ENCODE data around the gene PRG3.

Gene PRG3

DNA sequence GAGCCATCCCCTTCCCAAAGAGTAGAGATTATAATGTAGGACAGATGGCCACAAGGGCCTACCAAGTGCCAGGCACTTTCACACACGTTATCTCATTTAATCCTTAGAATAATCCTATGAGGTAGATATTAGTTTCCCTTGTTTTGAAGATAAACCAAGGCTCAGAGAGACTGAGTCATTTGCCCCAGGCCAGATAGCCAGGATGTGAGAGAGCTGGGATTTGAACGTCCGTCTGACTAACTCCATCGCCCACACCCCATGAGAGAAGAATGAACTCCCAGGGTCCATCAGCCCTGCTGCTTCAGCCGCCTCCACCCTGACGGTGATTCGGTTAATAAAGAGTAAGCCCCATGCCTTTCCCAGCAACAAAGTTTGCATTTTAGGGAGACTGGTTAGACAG lies 10.7 kb downstream of the PRG3 start:
- Histone ChIP-seq H3K27me3 (ENCODE audit: insufficient read depth, poor library complexity, severe bottlenecking) (no peaks in the 10 kb centered on the region), H3K4me3 (ENCODE audit: severe bottlenecking) (no peak overlapping the region), H3K27ac (ENCODE audit: poor library complexity, severe bottlenecking) (no peak overlapping the region), H3K4me1 (ENCODE audit: insufficient read depth, poor library complexity, severe bottlenecking) (peaks cover 7% of the 10 kb centered on the region), H3K9me3 (ENCODE audit: severe bottlenecking) (no peaks in the 10 kb centered on the region), H3K36me3 (ENCODE audit: low read depth) (no peaks in the 10 kb centered on the region)
- TF ChIP-seq, protein P1, sequence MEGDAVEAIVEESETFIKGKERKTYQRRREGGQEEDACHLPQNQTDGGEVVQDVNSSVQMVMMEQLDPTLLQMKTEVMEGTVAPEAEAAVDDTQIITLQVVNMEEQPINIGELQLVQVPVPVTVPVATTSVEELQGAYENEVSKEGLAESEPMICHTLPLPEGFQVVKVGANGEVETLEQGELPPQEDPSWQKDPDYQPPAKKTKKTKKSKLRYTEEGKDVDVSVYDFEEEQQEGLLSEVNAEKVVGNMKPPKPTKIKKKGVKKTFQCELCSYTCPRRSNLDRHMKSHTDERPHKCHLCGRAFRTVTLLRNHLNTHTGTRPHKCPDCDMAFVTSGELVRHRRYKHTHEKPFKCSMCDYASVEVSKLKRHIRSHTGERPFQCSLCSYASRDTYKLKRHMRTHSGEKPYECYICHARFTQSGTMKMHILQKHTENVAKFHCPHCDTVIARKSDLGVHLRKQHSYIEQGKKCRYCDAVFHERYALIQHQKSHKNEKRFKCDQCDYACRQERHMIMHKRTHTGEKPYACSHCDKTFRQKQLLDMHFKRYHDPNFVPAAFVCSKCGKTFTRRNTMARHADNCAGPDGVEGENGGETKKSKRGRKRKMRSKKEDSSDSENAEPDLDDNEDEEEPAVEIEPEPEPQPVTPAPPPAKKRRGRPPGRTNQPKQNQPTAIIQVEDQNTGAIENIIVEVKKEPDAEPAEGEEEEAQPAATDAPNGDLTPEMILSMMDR (IDR thresholded peaks at IDR 0.05; ENCODE audit: poor library complexity, severe bottlenecking), result no peak
- DNase-seq (ENCODE audit: low spot score) (no peak), ATAC-seq (ENCODE audit: low read depth) (peak; percentile 71; the same call in 2 of the 3 replicates)

DNA sequence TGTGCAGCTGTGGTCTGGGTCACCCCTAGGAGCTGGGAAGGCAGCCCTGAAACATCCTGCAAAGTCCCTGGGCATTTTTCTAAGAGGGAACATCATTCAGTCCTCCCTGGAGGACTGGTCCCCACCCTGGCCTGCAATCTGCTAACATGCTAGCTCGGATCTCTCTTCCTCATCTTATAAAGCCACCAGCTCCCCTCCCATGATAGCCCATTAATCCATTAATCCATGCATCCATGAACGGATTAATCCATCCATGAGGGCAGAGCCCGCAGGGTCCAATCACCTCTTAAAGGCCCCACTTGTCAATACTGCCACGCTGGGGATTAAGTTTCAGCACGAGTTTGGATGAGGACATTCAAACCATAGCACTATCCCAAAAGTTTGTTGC lies 12.1 kb downstream of the PRG3 start:
- TF ChIP-seq, protein P1 (IDR thresholded peaks at IDR 0.05; ENCODE audit: poor library complexity, severe bottlenecking), result no peak

DNA sequence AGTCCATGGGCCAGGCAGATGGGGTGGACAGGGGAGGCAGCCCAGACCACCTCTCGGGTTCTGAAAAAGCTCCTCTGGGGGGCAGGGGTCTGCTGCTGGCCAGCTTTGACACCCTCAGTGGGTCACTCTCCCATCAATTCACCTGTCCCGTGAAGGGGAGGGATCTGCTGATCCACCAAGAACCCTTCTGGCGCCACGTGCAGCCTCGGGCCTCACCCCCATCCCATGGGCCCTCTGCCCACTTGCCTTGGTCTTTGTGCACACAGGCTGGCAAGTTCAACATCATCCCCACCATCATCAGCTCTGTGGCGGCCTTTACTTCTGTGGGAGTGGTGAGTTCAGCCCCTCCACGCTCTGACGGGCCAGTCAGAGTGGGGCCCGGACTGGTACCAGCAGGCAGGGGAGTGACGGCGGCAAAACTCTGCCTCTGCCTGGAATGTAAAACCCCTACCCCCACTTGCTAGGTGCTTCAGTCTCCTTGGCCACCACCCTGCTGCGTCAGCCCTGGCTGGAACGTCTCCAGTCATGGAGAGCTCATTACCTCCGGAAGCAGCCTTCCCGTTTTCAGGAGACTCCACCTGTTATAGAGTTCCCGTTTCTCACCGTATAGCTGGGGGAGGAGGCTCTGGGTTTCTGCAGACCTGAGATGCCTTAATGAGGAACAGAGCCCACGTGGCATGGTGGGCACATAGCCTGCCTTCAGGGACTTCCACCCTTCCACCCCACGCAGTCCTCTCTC lies 12.7 kb downstream of the PRG3 start:
- no peaks in the 10 kb centered on the region for H3K9me3 ChIP-seq (ENCODE audit: severe bottlenecking)
- H3K36me3 ChIP-seq (ENCODE audit: low read depth), result no peaks in the 10 kb centered on the region
- H3K4me3 ChIP-seq (ENCODE audit: severe bottlenecking), result no peak overlapping the region
- H3K27ac ChIP-seq (ENCODE audit: poor library complexity, severe bottlenecking), result no peak overlapping the region
- TF ChIP-seq, protein P1 (IDR thresholded peaks at IDR 0.05; ENCODE audit: poor library complexity, severe bottlenecking), result no peak
- ATAC-seq (ENCODE audit: low read depth) (peak; percentile 45; the same call in 1 of the 3 replicates), DNase-seq (ENCODE audit: low spot score) (no peak)
- H3K4me1 ChIP-seq (ENCODE audit: insufficient read depth, poor library complexity, severe bottlenecking), result peaks cover 7% of the 10 kb centered on the region
- H3K27me3 ChIP-seq (ENCODE audit: insufficient read depth, poor library complexity, severe bottlenecking), result no peaks in the 10 kb centered on the region

More for the DNA sequence above, 12.1 kb downstream of the PRG3 start:
- ATAC-seq (ENCODE audit: low read depth) (no peak), DNase-seq (ENCODE audit: low spot score) (no peak)
- no peaks in the 10 kb centered on the region for H3K36me3 ChIP-seq (ENCODE audit: low read depth)
- H3K4me1 ChIP-seq (ENCODE audit: insufficient read depth, poor library complexity, severe bottlenecking), result peaks cover 7% of the 10 kb centered on the region
- H3K27me3 ChIP-seq (ENCODE audit: insufficient read depth, poor library complexity, severe bottlenecking), result no peaks in the 10 kb centered on the region
- no peak overlapping the region for H3K4me3 ChIP-seq (ENCODE audit: severe bottlenecking)
- no peaks in the 10 kb centered on the region for H3K9me3 ChIP-seq (ENCODE audit: severe bottlenecking)
- no peak overlapping the region for H3K27ac ChIP-seq (ENCODE audit: poor library complexity, severe bottlenecking)

DNA sequence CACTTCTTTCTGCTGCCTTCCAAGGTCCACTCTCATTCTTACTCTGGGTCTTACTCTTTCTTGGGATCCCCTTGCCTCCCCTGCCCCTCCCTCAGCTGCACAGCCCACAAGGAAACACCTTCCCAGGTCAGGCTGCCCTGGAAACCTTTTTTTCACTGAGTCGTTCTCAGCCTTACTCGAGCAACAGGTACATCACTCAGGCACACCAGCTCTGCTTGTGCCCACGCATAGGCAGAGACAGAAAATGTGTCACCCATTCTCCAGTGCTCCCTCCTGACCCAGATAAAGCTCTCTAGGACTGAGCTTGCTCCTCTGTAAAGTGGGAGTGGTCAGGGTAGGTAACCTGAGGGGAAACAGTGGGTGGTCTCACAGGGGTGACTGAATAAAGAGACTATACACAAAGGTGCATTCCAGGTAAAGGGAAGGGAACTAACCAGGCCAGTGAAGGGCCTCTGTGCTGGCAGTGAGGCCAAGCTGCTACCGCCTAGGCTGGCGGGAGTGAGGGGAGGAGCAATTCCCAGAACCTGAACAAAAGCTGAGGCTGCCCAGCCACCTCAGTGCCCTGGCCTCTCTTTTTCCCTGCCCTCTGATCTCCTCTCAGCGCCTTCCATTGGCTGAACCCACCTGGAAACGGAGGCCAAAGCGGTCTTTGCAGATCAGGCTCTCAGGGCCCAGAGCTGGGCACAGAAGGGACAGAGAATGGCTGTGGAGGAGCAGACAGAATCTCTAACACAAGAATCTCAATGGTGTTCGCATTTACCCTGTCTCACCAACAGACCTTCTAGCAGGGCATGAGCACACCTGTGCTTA lies 15.9 kb downstream of the PRG3 start:
- Histone ChIP-seq H3K4me1 (ENCODE audit: insufficient read depth, poor library complexity, severe bottlenecking) (peaks cover 4% of the 10 kb centered on the region), H3K27ac (ENCODE audit: poor library complexity, severe bottlenecking) (no peak overlapping the region)
- DNase-seq (ENCODE audit: low spot score), result no peak

More for the DNA sequence above, 15.9 kb downstream of the PRG3 start:
- Histone ChIP-seq H3K36me3 (ENCODE audit: low read depth) (no peaks in the 10 kb centered on the region), H3K9me3 (ENCODE audit: severe bottlenecking) (no peaks in the 10 kb centered on the region), H3K4me3 (ENCODE audit: severe bottlenecking) (no peak overlapping the region), H3K27me3 (ENCODE audit: insufficient read depth, poor library complexity, severe bottlenecking) (no peaks in the 10 kb centered on the region)
- ATAC-seq (ENCODE audit: low read depth), result no peak
- TF ChIP-seq, protein P1 (IDR thresholded peaks at IDR 0.05; ENCODE audit: poor library complexity, severe bottlenecking), result no peak

All from RWPE2 (cell line).